Neural cell (in vitro differentiated cells): Measurements from ENCODE around the gene PLCL1. TPM values are rescaled to one million over a fixed set of nuclear protein-coding genes. Genes with fewer than 3 reads are reported as not detected.

Experiments used
- H2AFZ ChIP-seq: fragments of 200-600, 300-800 bp; sonication (generic), shearing (Covaris generic); 2 replicates; pipeline ENCODE4 v1.6.0; 2014; ENCODE audit warnings: low read depth, mild to moderate bottlenecking, antibody characterized with exemption, low read length, moderate library complexity
- H3F3A ChIP-seq: fragments of 200-600 bp; shearing (Covaris generic); 2 replicates; pipeline ENCODE4 v1.6.1; 2016; ENCODE audit warnings: mild to moderate bottlenecking, moderate library complexity, mixed read lengths, antibody characterized with exemption, low read length; ENCODE audit not compliant: insufficient read depth, poor library complexity, severe bottlenecking
- H3K27ac ChIP-seq: fragments of 200-600, 300-800 bp; sonication (generic), shearing (Covaris generic); 2 replicates; pipeline ENCODE4 v1.5.1; 2014; ENCODE audit warnings: mild to moderate bottlenecking, low read length, moderate library complexity
- H3K27me3 ChIP-seq: fragments of 300-800, 200-600 bp; sonication (generic), shearing (Covaris generic); 2 replicates; pipeline ENCODE4 v1.6.0; 2014; ENCODE audit warnings: mild to moderate bottlenecking, low read depth, low read length, moderate library complexity; ENCODE audit not compliant: insufficient read depth
- H3K36me3 ChIP-seq: fragments of 300-800, 200-600 bp; sonication (generic), shearing (Covaris generic); 2 replicates; pipeline ENCODE4 v1.5.1; 2014; ENCODE audit warnings: mild to moderate bottlenecking, antibody characterized with exemption, low read length, moderate library complexity; ENCODE audit not compliant: insufficient read depth
- H3K4me2 ChIP-seq: fragments of 300-800, 200-600 bp; sonication (generic), shearing (Covaris generic); 2 replicates; pipeline ENCODE4 v1.6.0; 2014; ENCODE audit warnings: mild to moderate bottlenecking, low read length
- H3K4me3 ChIP-seq: fragments of 300-800, 200-600 bp; sonication (generic), shearing (Covaris generic); 2 replicates; pipeline ENCODE4 v1.5.1; 2014; ENCODE audit warnings: mild to moderate bottlenecking, low read length, moderate library complexity
- H3K79me2 ChIP-seq: fragments of 200-600 bp; shearing (Covaris generic); replicated peaks from 2 replicates; pipeline ENCODE4 v1.6.0; 2014; ENCODE audit warnings: mild to moderate bottlenecking, low read length, moderate library complexity; ENCODE audit not compliant: insufficient read depth
- H3K9ac ChIP-seq: fragments of 300-800, 200-600 bp; sonication (generic), shearing (Covaris generic); 2 replicates; pipeline ENCODE4 v1.6.1; 2016; ENCODE audit warnings: mild to moderate bottlenecking, low read length, mixed read lengths
- H3K9me2 ChIP-seq: fragments of 200-600 bp; shearing (Covaris generic); 2 replicates; pipeline ENCODE4 v1.6.1; 2016; ENCODE audit warnings: mild to moderate bottlenecking, low read length, mixed read lengths; ENCODE audit not compliant: insufficient read depth
- H3K9me3 ChIP-seq: fragments of 200-600, 300-800 bp; sonication (generic), shearing (Covaris generic); 2 replicates; pipeline ENCODE4 v1.6.1; 2016; ENCODE audit warnings: mild to moderate bottlenecking, mixed run types, low read length, moderate library complexity, mixed read lengths
- H4K20me1 ChIP-seq: fragments of 200-600 bp; shearing (Covaris generic); 2 replicates; pipeline ENCODE4 v1.6.1; 2016; ENCODE audit warnings: mild to moderate bottlenecking, mixed run types; ENCODE audit not compliant: insufficient read depth
- EP300 ChIP-seq: fragments of 450-650 bp; conservative IDR thresholded peaks from 2 replicates; pipeline ENCODE4 v1.6.1; 2014; ENCODE audit warnings: antibody characterized with exemption, mild to moderate bottlenecking, moderate library complexity; ENCODE audit not compliant: poor library complexity, severe bottlenecking
- EZH2 ChIP-seq: fragments of 200-600, 300-800 bp; shearing (Covaris generic), sonication (generic); IDR thresholded peaks from 2 replicates; pipeline ENCODE4 v1.6.1; 2014; ENCODE audit warnings: antibody characterized with exemption, low read length, borderline replicate concordance, mild to moderate bottlenecking; ENCODE audit not compliant: insufficient read depth, poor library complexity, severe bottlenecking
- MXI1 ChIP-seq: fragments of 450-650 bp; conservative IDR thresholded peaks from 2 replicates; pipeline ENCODE4 v1.6.1; 2014; ENCODE audit warnings: antibody characterized with exemption, mild to moderate bottlenecking; ENCODE audit not compliant: poor library complexity, severe bottlenecking
- POLR2AphosphoS5 ChIP-seq: IDR thresholded peaks from 2 replicates; pipeline ENCODE4 v1.6.1; 2012
- RAD21 ChIP-seq: fragments of 450-650 bp; conservative IDR thresholded peaks from 2 replicates; pipeline ENCODE4 v1.6.1; 2014; ENCODE audit warnings: antibody characterized with exemption, mild to moderate bottlenecking, moderate library complexity
- SMC3 ChIP-seq: fragments of 450-650 bp; conservative IDR thresholded peaks from 2 replicates; pipeline ENCODE4 v1.6.1; 2014; ENCODE audit warnings: antibody characterized with exemption, mild to moderate bottlenecking, moderate library complexity; ENCODE audit not compliant: poor library complexity
- TAF1 ChIP-seq: IDR thresholded peaks from 2 replicates; pipeline ENCODE4 v1.6.1; 2012; ENCODE audit warnings: low read depth
- polyA plus RNA-seq: library from polyadenylated mRNA; depleted of rRNA; stranded (reverse); fragments of >200 nt; gene quantifications from 2 replicates; pipeline ENCODE4 v1.2.3, GENCODE V29; 2014
- TF ChIP-seq, protein P1 (sequence below): IDR thresholded peaks from 2 replicates; pipeline ENCODE4 v1.6.1; 2012; ENCODE audit warnings: borderline replicate concordance
- TF ChIP-seq, protein P2 (sequence below): fragments of 450-650 bp; IDR thresholded peaks from 2 replicates; pipeline ENCODE4 v1.5.1; 2014; ENCODE audit warnings: antibody characterized with exemption, mild to moderate bottlenecking, moderate library complexity; ENCODE audit not compliant: poor library complexity, severe bottlenecking

PLCL1 gene
- polyA plus RNA-seq, 1 donor from 2014 or later = 6.8 TPM

DNA sequence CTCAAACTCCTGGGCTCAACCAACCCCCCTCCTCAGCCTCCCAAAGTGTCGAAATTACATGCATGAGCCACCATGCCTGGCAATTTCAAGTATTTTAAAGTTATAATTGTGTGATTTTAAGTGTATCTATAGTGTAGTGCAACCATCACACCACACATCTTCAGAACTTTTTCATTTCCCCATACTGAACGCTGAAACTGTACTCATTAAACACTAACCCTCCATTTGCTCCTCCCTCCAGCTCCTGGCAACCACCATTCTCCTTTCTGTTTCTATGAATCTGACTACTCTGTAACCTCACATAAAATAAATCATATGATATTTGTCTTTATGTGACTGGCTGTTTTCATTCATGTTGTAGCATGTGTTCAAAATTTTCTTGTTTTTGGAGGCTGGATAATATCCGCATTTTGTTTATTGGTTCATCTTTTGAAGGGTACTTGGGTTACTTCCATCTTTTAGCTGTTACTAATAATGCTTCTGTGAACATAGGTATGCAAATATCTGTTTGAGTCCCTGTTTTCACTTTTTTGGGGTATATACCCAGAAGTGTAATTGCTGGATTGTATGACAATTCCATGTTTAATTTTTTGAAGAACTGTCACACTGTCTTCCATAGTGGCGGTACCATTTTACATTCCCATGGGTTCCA lies 188.2 kb downstream of the PLCL1 start:
- Histone ChIP-seq H3K9me2 (no peaks in the 10 kb centered on the region), H2AFZ (no peak overlapping the region), H4K20me1 (no peaks in the 10 kb centered on the region), H3K4me2 (no peak overlapping the region), H3K9me3 (no peaks in the 10 kb centered on the region), H3K79me2 (no peaks in the 10 kb centered on the region), H3K4me3 (no peak overlapping the region), H3K36me3 (no peaks in the 10 kb centered on the region), H3K27ac (no peak overlapping the region), H3F3A (no peaks in the 10 kb centered on the region), H3K9ac (no peak overlapping the region), H3K27me3 (no peaks in the 10 kb centered on the region)
- no peak for TF ChIP-seq TAF1
- no peak for TF ChIP-seq EZH2
- no peak for TF ChIP-seq EP300
- TF ChIP-seq, protein P1, sequence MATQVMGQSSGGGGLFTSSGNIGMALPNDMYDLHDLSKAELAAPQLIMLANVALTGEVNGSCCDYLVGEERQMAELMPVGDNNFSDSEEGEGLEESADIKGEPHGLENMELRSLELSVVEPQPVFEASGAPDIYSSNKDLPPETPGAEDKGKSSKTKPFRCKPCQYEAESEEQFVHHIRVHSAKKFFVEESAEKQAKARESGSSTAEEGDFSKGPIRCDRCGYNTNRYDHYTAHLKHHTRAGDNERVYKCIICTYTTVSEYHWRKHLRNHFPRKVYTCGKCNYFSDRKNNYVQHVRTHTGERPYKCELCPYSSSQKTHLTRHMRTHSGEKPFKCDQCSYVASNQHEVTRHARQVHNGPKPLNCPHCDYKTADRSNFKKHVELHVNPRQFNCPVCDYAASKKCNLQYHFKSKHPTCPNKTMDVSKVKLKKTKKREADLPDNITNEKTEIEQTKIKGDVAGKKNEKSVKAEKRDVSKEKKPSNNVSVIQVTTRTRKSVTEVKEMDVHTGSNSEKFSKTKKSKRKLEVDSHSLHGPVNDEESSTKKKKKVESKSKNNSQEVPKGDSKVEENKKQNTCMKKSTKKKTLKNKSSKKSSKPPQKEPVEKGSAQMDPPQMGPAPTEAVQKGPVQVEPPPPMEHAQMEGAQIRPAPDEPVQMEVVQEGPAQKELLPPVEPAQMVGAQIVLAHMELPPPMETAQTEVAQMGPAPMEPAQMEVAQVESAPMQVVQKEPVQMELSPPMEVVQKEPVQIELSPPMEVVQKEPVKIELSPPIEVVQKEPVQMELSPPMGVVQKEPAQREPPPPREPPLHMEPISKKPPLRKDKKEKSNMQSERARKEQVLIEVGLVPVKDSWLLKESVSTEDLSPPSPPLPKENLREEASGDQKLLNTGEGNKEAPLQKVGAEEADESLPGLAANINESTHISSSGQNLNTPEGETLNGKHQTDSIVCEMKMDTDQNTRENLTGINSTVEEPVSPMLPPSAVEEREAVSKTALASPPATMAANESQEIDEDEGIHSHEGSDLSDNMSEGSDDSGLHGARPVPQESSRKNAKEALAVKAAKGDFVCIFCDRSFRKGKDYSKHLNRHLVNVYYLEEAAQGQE = no peak
- TF ChIP-seq RAD21 = no peak
- no peak for TF ChIP-seq POLR2AphosphoS5
- no peak for TF ChIP-seq MXI1
- TF ChIP-seq, protein P2, sequence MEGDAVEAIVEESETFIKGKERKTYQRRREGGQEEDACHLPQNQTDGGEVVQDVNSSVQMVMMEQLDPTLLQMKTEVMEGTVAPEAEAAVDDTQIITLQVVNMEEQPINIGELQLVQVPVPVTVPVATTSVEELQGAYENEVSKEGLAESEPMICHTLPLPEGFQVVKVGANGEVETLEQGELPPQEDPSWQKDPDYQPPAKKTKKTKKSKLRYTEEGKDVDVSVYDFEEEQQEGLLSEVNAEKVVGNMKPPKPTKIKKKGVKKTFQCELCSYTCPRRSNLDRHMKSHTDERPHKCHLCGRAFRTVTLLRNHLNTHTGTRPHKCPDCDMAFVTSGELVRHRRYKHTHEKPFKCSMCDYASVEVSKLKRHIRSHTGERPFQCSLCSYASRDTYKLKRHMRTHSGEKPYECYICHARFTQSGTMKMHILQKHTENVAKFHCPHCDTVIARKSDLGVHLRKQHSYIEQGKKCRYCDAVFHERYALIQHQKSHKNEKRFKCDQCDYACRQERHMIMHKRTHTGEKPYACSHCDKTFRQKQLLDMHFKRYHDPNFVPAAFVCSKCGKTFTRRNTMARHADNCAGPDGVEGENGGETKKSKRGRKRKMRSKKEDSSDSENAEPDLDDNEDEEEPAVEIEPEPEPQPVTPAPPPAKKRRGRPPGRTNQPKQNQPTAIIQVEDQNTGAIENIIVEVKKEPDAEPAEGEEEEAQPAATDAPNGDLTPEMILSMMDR = no peak
- TF ChIP-seq SMC3 = no peak

DNA sequence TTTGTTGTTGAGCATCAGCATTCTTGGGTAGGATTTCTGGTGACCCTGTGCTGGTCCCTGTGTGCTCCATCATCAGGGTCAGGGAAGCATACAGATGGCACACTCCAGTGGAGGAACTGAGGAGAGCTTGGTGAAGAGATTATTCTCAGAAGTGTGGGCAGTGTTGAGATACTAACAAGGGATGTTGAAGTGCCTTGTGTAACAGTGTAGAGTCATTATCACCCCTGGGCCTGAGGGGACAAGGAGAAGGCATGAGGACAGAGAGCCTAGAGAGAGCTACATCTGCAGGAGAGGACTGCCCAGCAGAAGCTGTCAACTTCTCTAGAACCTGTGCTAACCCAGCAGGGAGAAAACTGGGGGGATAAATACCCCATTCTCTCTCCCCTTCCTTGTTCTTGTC lies 189.0 kb downstream of the PLCL1 start:
- Histone ChIP-seq H3F3A (no peaks in the 10 kb centered on the region), H3K27ac (no peak overlapping the region), H3K9me2 (no peaks in the 10 kb centered on the region), H3K9ac (no peak overlapping the region), H3K4me3 (no peak overlapping the region), H3K9me3 (no peaks in the 10 kb centered on the region), H3K79me2 (no peaks in the 10 kb centered on the region), H4K20me1 (no peaks in the 10 kb centered on the region), H3K4me2 (no peak overlapping the region), H2AFZ (no peak overlapping the region), H3K36me3 (no peaks in the 10 kb centered on the region), H3K27me3 (no peaks in the 10 kb centered on the region)
- TF ChIP-seq EP300 (no peak), SMC3 (no peak), MXI1 (no peak), EZH2 (no peak), POLR2AphosphoS5 (no peak), TAF1 (no peak), RAD21 (no peak)
- TF ChIP-seq, protein P1 = no peak
- TF ChIP-seq, protein P2 = no peak
